Measurements from ENCODE around the gene EPHB1.

- TF ChIP-seq PATZ1 (CRISPR knock-in tag; IDR thresholded peaks at IDR 0.05; ENCODE audit: borderline replicate concordance) = no peak
- TF ChIP-seq ISL1 (CRISPR knock-in tag; IDR thresholded peaks at IDR 0.05) = no peak
- no peak for TF ChIP-seq OSR1 (CRISPR knock-in tag; IDR thresholded peaks at IDR 0.05)
- TF ChIP-seq, protein P1, sequence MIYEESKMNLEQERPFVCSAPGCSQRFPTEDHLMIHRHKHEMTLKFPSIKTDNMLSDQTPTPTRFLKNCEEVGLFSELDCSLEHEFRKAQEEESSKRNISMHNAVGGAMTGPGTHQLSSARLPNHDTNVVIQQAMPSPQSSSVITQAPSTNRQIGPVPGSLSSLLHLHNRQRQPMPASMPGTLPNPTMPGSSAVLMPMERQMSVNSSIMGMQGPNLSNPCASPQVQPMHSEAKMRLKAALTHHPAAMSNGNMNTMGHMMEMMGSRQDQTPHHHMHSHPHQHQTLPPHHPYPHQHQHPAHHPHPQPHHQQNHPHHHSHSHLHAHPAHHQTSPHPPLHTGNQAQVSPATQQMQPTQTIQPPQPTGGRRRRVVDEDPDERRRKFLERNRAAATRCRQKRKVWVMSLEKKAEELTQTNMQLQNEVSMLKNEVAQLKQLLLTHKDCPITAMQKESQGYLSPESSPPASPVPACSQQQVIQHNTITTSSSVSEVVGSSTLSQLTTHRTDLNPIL (CRISPR knock-in tag; IDR thresholded peaks at IDR 0.05; ENCODE audit: low read depth) = no peak
Observed at GRCh38 chr3:135084405-135084804, 289.3 kb downstream of the EPHB1 start.

All from SK-N-SH treated with all-trans-retinoic acid at 6 μM for 48 hours (cell line).